ENCODE results near the gene GAL3ST1. TPM values are rescaled to one million over a fixed set of nuclear protein-coding genes. Genes with fewer than 3 reads are reported as not detected.

GAL3ST1 gene
- total RNA-seq, 1 donor from 2014 or later = 23.7 TPM

GRCh38 chr22:30582788-30583545 lies 8.5 kb upstream of the GAL3ST1 start:
- Mint-ChIP-seq H3K9me3 (ENCODE audit: low read depth) (no peaks in the 10 kb centered on the region), H3K27me3 (no peaks in the 10 kb centered on the region), H3K4me3 (ENCODE audit: low read depth) (no peak overlapping the region), H3K4me1 (ENCODE audit: low read depth) (no peaks in the 10 kb centered on the region), H3K27ac (no peak overlapping the region), H3K36me3 (ENCODE audit: insufficient read depth) (peaks cover 16% of the 10 kb centered on the region)
- TF ChIP-seq, protein P1, sequence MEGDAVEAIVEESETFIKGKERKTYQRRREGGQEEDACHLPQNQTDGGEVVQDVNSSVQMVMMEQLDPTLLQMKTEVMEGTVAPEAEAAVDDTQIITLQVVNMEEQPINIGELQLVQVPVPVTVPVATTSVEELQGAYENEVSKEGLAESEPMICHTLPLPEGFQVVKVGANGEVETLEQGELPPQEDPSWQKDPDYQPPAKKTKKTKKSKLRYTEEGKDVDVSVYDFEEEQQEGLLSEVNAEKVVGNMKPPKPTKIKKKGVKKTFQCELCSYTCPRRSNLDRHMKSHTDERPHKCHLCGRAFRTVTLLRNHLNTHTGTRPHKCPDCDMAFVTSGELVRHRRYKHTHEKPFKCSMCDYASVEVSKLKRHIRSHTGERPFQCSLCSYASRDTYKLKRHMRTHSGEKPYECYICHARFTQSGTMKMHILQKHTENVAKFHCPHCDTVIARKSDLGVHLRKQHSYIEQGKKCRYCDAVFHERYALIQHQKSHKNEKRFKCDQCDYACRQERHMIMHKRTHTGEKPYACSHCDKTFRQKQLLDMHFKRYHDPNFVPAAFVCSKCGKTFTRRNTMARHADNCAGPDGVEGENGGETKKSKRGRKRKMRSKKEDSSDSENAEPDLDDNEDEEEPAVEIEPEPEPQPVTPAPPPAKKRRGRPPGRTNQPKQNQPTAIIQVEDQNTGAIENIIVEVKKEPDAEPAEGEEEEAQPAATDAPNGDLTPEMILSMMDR (IDR thresholded peaks at IDR 0.05; ENCODE audit: unreplicated experiment) = no peak
- no peak for DNase-seq (ENCODE audit: low spot score, unreplicated experiment)

DNA sequence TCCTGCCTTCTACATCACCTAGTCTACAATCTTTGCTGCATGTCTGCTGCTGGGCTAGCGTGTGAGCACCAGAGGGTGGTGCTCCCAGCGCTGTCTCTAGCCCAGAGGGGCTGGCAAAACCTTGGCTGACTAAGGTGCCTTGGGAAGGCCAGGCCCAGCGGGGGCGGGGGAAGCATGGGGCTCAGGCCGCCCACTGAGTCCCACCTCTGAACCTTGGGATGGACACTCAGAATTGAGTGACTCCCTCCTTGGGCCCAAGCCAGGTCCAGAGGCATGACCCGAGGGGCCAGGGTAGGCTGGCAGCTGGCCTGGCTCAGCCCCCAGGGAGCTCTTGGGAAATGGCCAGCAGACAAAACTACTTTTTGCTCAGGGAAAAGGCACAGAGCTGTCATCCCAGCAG lies 7.6 kb upstream of the GAL3ST1 start:
- H3K27ac Mint-ChIP-seq = no peak overlapping the region
- peaks cover 14% of the 10 kb centered on the region for H3K36me3 Mint-ChIP-seq (ENCODE audit: insufficient read depth)
- no peaks in the 10 kb centered on the region for H3K27me3 Mint-ChIP-seq
- DNase-seq (ENCODE audit: low spot score, unreplicated experiment) = no peak
- no peak overlapping the region for H3K4me3 Mint-ChIP-seq (ENCODE audit: low read depth)
- TF ChIP-seq, protein P1 (IDR thresholded peaks at IDR 0.05; ENCODE audit: unreplicated experiment) = no peak
- H3K4me1 Mint-ChIP-seq (ENCODE audit: low read depth) = no peaks in the 10 kb centered on the region
- no peaks in the 10 kb centered on the region for H3K9me3 Mint-ChIP-seq (ENCODE audit: low read depth)

DNA sequence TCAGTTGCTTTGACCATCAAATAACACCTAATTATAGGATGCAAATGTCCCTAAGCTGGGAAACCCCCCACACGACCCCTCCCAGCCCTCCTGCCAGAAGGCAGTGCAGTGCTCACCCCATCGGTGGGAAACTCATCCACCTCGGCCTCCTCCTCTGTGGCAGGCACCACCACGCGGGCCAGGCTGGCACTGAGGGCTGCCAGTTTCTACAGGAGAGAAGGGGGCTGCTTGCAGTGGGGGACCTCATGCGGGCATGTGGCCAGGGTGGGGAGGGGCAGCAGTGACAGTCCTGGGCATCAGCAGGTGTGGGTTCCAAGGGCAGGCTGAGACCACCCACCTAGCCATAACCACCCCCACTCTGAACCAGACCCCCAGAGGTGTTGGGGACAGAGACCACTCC lies 6.4 kb upstream of the GAL3ST1 start:
- H3K27me3 Mint-ChIP-seq = no peaks in the 10 kb centered on the region
- no peaks in the 10 kb centered on the region for H3K9me3 Mint-ChIP-seq (ENCODE audit: low read depth)
- TF ChIP-seq, protein P1 (IDR thresholded peaks at IDR 0.05; ENCODE audit: unreplicated experiment) = no peak
- H3K36me3 Mint-ChIP-seq (ENCODE audit: insufficient read depth) = peaks cover 20% of the 10 kb centered on the region
- DNase-seq (ENCODE audit: low spot score, unreplicated experiment) = no peak
- no peaks in the 10 kb centered on the region for H3K4me1 Mint-ChIP-seq (ENCODE audit: low read depth)
- H3K27ac Mint-ChIP-seq = no peak overlapping the region
- H3K4me3 Mint-ChIP-seq (ENCODE audit: low read depth) = no peak overlapping the region

GRCh38 chr22:30578481-30578880 lies 4.0 kb upstream of the GAL3ST1 start:
- peaks cover 15% of the 10 kb centered on the region for H3K36me3 Mint-ChIP-seq (ENCODE audit: insufficient read depth)
- peaks cover 6% of the 10 kb centered on the region for H3K4me1 Mint-ChIP-seq (ENCODE audit: low read depth)
- H3K9me3 Mint-ChIP-seq (ENCODE audit: low read depth) = no peaks in the 10 kb centered on the region
- H3K27ac Mint-ChIP-seq = no peak overlapping the region
- TF ChIP-seq, protein P1 (IDR thresholded peaks at IDR 0.05; ENCODE audit: unreplicated experiment) = no peak
- H3K4me3 Mint-ChIP-seq (ENCODE audit: low read depth) = no peak overlapping the region
- no peak for DNase-seq (ENCODE audit: low spot score, unreplicated experiment)
- no peaks in the 10 kb centered on the region for H3K27me3 Mint-ChIP-seq

- peaks cover 15% of the 10 kb centered on the region for H3K36me3 Mint-ChIP-seq (ENCODE audit: insufficient read depth)
- TF ChIP-seq, protein P1 (IDR thresholded peaks at IDR 0.05; ENCODE audit: unreplicated experiment) = no peak
- no peak overlapping the region for H3K27ac Mint-ChIP-seq
- no peaks in the 10 kb centered on the region for H3K9me3 Mint-ChIP-seq (ENCODE audit: low read depth)
- H3K4me1 Mint-ChIP-seq (ENCODE audit: low read depth) = peaks cover 17% of the 10 kb centered on the region
- DNase-seq (ENCODE audit: low spot score, unreplicated experiment) = no peak
- H3K27me3 Mint-ChIP-seq = no peaks in the 10 kb centered on the region
- peak overlapping the region; percentile 82 for H3K4me3 Mint-ChIP-seq (ENCODE audit: low read depth)
Observed at GRCh38 chr22:30575859-30576258, 1.4 kb upstream of the GAL3ST1 start.
